GM18505 (cell line): ENCODE results near the gene NRXN3.

Source experiments
- ATAC-seq: cut with Tn5 transposase; IDR thresholded peaks from one replicate; pipeline ENCODE4 v1.9.1; 2021; ENCODE audit not compliant: unreplicated experiment
- POLR2A ChIP-seq: IDR thresholded peaks from 4 replicates; pipeline ENCODE4 v1.6.1; 2011; ENCODE audit warnings: borderline replicate concordance; ENCODE audit not compliant: insufficient read depth, insufficient read length; ENCODE audit errors: extremely low read depth

Gene NRXN3

DNA sequence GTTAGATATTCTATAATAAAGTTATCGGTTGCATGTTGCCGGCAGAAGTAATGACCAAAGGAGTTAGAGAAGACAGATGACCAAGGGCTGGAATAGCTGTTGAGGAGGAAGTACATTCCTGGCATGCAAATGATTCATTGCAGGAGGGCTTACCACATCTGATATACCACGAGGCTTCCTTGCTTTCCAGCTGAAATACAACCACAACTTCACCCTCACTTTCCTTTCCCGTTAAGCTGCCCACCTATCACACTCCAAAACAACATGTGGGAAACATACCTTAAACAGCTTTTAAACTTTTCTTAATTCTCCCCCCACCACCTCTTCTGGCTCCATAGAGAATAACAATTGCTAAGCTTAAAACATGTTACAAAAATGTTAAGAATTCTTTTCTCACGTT is 594.1 kb downstream of the NRXN3 start:
- TF ChIP-seq POLR2A, result no peak
- ATAC-seq, result no peak

DNA sequence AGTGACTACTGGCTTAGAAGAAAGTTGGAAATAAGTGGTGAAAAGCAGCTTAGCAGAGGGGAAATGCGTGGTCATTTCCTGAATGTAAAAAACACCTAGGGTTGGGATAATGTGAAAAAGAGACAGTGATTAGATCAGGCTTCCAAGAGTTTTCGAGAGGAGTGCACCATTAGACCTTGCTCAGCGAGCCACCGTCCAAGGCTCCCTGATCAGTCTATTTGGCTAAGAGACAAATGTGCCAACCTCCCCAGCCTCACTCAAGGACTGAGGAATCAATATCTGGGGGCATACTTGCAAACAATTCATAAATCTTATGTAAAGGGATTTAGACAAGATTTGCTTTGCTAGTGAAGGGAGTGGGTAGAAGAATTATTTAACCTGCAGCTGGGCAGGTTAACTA is 594.5 kb downstream of the NRXN3 start:
- ATAC-seq, result no peak
- TF ChIP-seq POLR2A, result no peak

DNA sequence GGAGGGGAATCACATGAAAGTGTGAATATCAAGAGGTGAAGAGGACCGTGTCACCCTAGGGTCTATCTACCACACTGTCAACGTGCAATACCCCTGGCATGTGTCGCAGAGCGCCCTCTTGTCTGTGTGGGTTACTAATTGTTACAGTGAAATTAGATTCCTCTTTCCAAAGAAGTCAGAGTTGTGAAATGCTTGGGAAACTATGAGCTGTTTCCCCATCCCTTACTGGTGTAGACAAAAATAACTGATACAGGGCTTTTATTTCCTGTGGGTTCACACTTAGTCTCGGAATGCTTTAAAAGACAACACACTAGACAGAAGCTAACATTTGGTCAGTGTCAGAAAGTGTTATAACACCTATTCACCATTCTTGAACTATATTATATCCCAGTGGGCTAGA is 597.3 kb downstream of the NRXN3 start:
- no peak for ATAC-seq
- TF ChIP-seq POLR2A, result no peak

DNA sequence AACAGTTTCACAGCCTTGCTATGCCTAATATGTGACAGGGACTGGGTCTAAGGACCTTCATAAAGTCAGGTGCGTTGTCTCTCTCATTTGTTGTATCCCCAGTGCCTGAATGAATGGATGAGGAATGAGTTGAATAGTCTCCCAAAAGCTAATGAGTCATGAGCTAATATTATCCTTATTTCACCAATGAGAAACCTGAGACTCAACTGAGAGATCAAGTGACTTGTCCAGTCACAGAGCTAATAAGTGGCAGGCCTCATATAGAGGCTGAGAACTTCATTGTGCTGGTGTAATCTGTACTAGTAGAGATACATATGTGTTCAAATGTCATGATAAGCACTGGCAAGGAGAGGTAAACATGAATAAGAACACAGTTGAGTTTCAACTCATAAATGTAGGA is 612.4 kb downstream of the NRXN3 start:
- no peak for TF ChIP-seq POLR2A
- no peak for ATAC-seq

DNA sequence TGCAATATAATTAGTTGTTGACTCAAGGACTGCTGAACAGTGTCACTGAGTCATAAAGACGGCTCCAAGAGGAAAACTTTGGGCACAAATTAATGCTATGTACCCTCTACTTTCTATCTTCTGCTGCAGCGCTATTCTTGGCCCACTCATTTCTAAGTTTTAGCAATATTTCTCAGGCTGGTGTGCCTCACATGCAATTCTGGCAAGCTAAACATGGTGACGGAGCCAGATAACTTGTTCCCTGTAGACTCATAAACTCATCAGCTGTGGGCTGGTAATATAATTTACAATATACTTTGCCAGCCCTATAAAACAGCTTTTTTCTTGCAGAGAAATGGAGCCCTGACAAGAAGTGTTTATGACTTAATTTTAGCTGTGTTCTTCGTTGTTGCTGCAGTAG is 615.1 kb downstream of the NRXN3 start:
- ATAC-seq, result no peak
- TF ChIP-seq POLR2A, result no peak

DNA sequence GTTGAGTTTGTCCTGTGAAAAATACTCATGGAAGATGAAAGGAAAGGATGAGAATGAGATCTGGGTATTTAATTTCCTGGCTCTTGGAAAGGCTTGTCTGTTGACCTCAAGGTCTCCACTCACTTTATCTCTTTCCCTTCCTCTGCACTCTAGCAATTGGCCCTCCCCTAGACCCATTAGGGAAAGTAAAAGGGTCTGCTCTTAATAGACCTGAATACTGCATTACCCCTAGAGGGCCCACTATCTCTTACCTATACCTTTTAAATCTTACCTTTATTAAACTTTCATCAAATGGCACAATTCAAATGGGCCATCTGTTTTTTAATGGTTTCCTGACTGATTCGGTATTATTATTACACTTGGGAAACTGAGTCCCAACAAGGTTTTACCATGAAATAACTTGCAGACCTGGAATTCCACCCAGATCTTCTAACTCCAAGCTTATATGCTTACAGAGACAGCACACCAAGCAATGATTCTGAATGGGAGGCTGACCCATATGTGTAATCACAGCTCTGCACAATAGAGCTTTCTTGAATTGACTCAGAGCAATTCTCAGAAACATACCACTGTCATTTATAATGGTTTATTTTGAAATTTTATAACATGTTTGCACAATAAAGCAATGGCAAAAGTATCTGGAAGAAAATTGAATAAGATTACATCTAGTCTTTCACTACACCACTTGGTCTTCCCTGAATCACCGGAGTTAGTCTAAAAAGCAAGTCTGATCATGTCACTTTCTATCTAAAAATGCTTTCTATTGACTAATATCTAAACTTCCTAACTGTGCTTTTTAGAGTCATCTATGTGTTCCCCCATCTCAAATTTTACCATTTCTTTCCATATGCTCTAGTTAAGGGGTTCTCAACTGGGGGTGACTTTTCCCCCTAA is 618.5 kb downstream of the NRXN3 start:
- no peak for ATAC-seq
- TF ChIP-seq POLR2A, result no peak

DNA sequence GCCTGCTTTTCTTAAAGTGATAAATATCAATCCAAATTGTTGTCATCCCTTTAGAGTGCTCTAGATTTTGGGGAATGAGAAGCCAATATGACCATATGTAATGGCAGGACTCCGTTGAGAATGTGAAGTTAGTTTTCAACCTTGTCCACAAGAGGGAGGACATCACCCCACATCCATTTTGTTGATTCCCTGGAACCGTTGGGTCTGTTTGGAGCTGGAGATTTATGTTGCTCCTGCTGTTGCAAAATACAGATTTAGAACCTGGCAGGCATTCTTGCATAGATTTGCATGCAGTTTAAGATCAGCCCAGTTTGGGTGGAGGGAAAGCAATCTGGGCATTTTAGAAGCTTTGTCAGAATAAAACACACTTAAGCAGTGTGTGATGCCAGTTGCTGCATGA is 620.1 kb downstream of the NRXN3 start:
- TF ChIP-seq POLR2A, result no peak
- ATAC-seq, result no peak

DNA sequence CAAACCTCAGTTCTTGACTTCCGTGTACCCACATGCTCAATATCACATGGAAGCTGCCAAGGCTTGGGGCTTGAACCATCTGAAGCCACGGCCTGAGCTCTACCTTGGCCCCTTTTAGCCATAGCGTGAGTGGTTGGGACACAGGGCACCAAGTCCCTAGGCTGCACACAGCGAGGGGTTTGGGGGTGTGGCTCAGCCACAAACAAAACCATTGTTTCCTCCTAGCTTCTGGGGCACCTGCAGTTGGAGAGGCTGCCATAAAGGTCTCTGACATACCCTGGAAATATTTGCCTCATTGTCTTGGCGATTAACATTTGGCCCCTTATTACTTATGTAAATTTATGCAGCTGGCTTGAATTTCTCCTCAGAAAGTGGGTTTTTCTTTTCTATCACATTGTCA is 628.6 kb downstream of the NRXN3 start:
- no peak for TF ChIP-seq POLR2A
- ATAC-seq, result no peak

DNA sequence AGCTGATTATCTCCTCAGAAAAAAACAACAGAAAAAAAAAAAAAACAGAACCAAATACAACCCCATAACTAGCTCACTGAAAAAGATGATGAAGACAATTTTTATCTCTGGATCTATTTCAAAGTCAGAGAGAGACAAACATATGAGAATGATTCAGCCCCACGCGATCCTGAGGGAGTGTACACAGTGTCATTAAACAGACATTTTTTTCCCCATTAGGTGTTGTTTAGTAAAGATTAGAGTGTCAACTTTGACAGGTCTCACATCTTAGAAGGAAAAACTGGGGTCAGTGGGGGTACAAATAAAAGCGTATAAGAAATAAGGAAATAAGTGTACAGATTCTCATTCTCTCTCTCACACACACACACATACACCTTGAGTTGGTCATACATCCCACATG is 635.4 kb downstream of the NRXN3 start:
- no peak for TF ChIP-seq POLR2A
- ATAC-seq, result no peak

DNA sequence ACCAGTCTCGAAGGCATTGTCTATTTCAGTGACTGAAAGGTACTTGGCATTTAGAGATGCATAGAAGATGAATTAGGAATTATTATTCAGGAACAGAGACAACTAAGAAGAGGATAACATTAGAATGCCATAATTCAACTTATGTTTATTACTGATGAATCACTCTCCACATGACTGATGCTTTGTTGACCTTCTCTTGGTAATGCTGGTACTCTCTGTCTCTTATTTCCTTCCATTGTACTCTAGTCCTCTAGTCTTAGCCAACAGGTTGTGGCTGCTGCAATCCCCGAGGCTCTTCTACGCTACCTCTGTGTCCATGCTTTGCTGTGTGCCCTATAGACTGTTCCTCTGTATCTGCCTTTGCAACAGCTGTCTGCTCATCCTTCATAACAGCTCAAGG is 652.9 kb downstream of the NRXN3 start:
- no peak for ATAC-seq
- TF ChIP-seq POLR2A, result no peak

DNA sequence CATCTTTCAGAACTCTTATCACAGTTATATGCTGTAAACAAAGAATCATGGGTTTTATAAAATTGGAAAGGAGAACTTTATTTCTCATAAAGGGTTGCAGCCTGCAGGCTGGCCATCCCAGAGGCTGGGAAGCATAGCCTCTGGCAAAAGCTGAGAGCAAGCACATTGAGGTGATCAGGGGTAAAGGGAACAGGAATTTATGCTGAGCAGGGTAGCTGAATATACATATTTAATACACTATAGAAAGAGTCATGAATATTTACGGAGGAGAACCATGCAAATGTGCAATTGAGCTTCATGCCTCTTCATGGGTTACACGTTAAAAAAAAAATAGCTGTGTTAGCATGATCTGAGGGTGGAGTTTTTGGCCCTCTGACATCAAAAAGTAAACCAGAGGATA is 653.3 kb downstream of the NRXN3 start:
- no peak for TF ChIP-seq POLR2A
- no peak for ATAC-seq

DNA sequence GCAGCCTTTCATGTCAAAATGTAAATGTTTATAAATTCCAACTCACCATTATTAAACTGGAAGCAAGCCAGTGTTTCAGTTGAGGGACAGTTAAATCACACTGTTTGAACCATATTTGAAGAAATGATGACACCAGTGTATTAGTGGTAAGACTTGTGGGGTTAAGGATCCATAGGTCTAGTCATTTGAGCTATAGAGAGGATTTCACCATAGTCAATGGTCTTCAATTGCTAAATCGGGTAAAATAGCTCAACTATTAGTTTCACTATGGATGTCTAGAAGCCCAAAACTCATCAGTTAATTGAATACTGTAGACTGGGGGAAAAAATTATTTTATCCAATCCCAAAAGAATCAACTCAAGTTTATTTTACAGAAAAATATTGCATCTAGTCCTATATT is 659.1 kb downstream of the NRXN3 start:
- no peak for ATAC-seq
- TF ChIP-seq POLR2A, result no peak

DNA sequence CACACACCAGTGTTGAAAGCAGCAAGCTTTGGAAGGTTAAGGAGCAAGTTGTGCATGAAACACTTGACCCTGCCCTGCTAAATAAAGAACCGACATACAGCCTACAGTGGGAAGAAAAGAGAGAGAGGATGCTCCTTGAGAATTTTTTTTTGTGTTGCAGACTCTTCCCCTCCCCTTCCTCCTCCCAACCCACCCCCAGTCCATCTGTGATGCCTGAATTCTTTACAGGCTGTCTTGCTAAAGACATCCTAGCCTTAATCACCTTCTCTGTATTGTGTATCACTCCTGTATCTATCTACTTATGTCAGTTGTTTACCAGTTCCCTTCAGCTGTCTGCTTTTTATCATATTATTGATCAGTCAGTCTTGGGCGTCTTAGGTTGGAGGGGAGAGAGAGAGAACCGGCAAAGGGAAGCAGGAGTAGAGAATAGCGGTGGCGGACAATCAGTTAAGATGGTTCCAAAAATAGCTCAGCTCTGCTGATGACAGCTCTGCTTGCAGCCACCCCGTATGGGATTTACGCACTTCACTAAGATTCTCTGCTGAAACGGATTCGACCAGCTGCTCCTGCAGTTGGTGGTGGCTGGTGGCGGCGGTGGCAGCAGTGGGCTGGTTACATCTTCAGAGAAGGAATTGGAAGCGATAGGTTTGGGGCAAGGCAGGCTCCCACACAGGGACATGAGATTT is 664.7 kb downstream of the NRXN3 start:
- TF ChIP-seq POLR2A, result no peak
- no peak for ATAC-seq

DNA sequence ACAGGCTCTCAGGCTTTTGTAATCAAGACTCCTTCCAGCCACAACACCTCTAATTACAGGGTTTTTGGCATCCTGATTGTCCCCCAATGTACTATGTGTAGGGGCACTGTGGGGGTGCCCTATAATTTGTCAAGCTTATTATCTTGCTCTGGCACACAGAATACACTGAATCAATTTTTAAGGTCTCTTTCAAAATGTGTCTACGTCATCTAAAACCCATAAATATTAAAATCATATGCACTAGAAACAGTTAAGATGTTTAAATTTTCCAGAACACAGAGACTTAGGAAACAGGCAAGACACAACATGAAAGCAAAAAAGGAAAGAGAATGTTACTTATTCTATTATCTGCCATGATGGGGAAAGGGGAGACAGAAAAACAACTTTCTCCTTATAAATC is 665.7 kb downstream of the NRXN3 start:
- ATAC-seq, result no peak
- TF ChIP-seq POLR2A, result no peak

DNA sequence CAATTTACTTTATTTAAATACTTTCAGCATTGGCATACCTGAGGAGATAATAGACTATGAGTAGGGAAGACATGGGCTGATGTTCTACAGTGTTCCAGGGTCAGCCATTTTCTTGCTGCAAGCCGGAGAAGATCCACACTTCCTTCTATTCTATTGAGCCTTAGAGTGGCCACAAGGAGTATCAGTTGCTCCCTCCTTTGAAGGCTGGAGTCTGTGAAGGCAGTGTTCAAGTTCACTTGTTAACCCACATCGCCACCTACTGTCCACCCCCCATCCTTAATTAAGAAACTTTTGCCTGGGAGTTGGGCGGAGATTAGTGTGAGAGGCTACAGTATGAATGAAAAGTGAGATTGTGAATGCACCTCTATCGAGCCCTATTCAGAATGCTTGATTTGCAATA is 666.6 kb downstream of the NRXN3 start:
- no peak for ATAC-seq
- no peak for TF ChIP-seq POLR2A

DNA sequence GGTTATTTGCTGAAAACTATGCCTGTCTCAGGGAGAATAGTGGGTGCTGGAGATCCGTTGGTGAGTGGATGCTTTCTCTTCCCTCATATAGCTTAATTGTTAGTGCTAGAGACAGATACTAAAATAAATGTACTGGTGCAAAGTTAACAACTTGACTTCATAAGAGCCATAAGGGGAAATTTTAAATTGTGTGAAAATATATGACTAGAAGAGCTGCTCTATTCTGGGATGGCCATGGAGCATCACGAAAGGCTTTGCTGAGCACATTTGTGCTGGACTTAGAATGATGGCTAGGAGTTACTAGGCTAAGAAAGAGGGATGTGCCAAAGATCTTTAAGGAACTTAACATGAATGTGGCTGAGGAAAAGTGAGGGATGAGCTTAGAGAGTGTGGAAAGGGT is 668.8 kb downstream of the NRXN3 start:
- ATAC-seq, result no peak

More for the DNA sequence above, 668.8 kb downstream of the NRXN3 start:
- no peak for TF ChIP-seq POLR2A
